GM19023 (cell line): ENCODE measurements around the gene PAWR.

Source experiments
- ATAC-seq: cut with Tn5 transposase; IDR thresholded peaks from one replicate; pipeline ENCODE4 v1.9.1; 2021; ENCODE audit warnings: mild to moderate bottlenecking, moderate library complexity; ENCODE audit not compliant: unreplicated experiment

Gene PAWR, protein sequence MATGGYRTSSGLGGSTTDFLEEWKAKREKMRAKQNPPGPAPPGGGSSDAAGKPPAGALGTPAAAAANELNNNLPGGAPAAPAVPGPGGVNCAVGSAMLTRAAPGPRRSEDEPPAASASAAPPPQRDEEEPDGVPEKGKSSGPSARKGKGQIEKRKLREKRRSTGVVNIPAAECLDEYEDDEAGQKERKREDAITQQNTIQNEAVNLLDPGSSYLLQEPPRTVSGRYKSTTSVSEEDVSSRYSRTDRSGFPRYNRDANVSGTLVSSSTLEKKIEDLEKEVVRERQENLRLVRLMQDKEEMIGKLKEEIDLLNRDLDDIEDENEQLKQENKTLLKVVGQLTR

GRCh38 chr12:79690638-79691510 is at the start of gene PAWR:
Gene PAWR (minus strand): TSS chr12:79690964. CDS start chr12:79690244, 720 bp downstream.
- peak; percentile 65 for ATAC-seq

GRCh38 chr12:79737875-79738718 is 47.3 kb upstream of the PAWR start:
- peak; percentile 93 for ATAC-seq

GRCh38 chr12:79732638-79733037 is 41.9 kb upstream of the PAWR start:
- no peak for ATAC-seq

DNA sequence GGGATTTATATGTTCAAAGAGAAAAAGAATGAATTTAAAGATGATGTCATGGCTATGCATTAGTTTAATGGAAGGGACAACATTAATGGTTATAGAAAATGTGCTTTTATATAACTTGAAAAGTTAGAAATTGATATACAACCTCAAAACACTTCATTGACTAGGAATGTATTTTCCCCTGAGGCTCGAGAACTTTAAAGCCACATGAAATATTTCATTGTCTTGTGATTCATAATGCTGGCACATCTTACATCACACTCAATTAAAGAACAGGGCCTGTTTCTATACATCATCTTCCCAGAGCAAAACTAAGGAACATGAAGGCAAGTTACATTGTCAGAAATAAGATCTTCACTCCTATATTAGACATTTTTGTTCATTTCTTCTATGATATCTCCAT is 35.2 kb upstream of the PAWR start:
- ATAC-seq = no peak

- no peak for ATAC-seq
These were observed 26.2 kb upstream of the PAWR start for GRCh38 chr12:79717006-79717405.

DNA sequence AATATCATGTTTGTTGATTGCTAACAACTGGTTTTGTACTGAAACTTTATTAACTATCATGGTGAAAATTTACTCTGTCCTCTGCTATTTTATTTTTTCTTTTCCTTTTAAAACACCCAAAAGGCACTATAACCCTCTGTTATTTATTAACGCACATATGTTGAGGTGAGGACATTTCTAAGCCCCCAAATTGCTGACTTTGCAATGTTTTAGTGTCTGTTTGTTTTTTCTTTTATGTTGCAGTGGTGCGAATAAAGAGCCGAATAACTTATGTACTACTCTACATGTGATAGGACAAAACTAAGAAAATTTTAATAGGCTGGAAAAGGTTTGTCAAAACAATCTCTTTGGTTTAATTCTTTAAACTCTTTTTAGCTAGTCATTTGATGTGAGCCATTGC is 24.5 kb upstream of the PAWR start:
- no peak for ATAC-seq

- ATAC-seq = no peak
These were observed 20.1 kb upstream of the PAWR start for GRCh38 chr12:79710707-79711483.

- ATAC-seq = no peak
These were observed 17.1 kb upstream of the PAWR start for GRCh38 chr12:79707830-79708229.

- no peak for ATAC-seq
These were observed 15.9 kb upstream of the PAWR start for GRCh38 chr12:79706676-79707075.

DNA sequence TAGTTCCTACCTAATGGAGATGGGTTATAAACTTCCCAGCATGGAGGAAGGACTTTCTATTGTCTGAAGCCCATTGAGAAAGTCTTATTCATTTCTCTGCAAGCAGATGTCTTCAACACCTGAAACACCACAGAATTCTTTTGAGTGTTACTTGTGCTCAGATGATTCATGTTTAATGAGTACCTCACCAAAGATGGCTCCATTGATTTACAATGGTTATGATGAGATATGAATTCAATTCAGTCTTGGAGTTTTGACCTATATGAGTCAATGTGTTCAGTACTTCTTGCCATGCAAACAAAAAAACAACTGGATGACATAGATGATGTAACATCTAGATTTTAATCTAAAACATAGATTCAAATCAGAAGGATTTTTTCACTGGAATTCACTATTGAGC is 15.4 kb upstream of the PAWR start:
- no peak for ATAC-seq

DNA sequence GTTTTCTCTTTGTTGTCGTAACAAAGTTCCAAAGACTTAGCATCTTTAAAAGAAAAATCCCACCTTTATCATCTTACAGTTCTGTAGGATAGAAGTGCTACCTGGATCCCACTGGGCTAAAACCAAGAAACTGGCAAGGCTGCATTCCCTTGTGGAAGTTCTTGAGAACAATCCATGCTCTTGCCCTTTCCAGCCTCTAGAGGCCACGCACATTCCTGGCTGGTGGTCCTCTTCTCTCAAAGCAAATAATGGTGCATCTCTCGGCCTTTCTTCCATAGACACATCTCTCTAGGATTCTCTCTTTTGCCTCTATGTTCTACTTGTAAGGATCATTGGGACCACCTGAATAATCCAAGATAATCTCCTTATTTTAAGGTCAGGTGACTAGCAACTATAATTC is 8.2 kb upstream of the PAWR start:
- no peak for ATAC-seq

DNA sequence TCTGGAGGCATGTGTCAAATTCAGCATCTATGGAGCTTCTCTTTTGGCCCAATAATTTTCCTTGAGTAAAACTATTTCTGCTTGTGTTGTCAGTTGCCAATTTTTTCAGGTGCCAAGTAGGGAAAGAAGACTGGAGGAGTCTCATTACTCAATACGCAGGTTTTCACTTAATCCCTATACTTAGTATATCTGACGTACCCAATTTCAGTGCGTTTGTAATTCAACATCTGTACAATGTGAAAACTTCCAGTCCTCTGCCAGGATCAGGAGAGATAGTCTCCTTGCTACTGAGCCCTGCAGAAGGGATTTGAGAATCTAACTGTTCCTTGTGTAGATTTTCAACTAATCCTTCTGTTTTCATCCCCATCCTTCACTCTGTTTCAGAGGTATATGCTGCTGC is 5.7 kb upstream of the PAWR start:
- no peak for ATAC-seq

DNA sequence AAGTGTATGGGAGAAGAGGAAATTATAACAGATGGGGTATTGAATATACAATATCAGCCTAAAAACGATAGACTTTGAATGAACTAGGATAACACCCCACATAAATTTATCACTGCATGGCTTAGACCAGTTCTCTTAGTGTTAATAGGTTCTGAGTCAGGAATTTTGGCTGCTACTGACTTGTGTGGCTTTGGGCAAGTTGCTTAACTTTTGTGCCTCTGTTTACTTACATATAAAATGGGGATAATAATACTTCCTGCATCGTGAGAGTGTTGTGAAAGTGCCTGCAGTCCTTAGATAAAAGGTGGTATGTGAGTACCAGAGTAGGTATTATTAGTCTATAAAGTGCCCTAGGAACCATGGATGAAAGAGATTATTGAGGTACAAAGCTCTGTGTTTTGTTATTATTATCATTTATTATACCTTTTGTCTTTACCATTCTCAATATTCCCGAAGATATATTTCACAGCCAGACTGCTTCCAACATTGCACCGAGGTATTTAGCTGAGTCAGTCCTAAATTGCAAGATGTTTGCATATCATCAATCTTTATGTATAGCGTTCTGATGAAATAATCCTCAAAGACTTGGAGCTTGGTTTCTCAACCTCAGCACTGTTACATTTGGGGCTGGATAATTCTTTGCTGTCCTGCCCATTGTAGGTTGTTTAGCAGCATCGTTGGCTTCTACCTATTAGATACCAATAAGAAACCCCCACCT is 2.3 kb upstream of the PAWR start:
- no peak for ATAC-seq

DNA sequence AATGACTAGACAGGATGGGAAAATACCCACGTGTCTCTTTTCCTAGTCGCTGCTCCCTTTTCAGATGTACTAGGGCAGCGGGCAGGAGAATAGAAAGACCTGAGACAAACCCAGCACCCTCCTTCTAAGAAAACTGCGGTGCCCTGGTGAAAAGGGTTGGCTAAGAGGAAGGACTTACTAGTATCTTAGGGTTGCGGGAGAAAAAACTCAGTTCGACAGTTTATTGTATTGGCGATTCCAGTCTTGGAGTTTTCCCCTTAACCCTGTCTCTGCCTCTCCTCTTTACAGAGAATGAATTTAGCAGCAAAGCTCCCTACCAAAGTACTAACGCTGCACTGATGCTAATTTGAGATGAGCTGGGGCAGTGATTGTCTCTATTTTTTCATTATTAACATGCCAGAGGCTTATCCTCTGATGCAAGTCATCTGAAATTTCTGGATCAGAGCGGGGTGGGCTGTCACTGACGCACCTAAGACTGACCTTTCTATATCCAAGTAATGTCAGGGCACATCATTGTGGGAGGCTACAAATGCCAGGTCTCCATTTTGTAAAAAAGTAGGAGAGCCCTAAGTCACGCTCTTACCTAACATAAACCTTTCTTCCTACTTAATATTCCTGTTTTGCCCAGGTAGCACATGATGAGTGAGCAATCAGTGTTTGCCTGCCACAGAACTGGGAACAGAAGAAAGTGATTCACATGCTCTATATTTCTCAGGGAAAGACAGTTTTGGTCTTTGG is 916 bp upstream of the PAWR start:
- ATAC-seq = no peak

DNA sequence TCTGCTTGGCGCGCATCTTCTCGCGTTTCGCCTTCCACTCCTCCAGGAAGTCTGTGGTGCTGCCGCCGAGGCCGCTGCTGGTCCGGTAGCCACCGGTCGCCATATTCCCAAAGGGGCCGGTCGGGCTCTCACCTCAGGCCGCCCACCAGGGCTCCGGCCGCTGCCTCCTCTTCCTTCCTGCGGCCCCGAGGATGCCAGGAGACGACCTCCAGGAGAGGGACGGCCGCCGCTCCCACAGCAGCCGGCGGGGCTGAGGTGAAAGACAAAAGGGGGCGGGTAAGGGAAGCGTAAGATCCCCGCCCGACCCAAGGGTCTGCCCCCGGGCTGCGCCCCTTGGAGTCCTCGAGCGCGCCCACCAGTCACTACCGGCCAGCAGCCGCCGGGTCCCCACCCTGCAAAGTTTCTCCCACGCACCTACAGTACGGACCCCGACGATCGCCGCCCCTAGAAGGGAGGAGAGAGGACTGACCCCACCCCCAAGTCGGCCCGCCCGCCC is 574 bp downstream of the PAWR start:
- ATAC-seq = peak; percentile 31

DNA sequence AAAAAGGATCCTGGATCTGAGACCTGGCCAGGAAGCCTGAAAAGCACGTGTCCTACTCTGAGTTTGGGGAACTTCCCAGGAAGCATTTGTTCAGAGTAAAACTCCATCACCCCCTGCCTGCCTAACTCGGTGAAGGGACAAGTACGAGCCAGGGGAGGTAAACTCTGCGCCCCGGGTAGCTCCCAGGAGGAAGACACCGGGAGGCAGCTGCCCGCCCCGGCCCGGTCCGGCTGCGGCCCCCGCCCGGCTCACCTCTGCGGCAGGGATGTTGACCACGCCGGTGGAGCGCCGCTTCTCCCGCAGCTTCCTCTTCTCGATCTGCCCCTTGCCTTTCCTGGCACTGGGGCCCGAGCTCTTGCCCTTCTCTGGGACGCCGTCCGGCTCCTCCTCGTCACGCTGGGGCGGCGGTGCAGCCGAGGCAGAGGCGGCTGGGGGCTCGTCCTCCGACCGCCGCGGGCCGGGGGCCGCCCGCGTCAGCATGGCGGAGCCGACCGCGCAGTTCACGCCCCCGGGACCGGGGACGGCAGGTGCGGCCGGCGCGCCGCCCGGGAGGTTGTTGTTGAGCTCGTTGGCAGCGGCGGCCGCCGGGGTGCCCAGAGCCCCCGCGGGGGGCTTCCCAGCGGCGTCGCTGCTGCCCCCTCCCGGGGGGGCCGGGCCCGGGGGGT is 1.2 kb downstream of the PAWR start:
- peak; percentile 26 for ATAC-seq

- ATAC-seq = no peak
These were observed 1.7 kb downstream of the PAWR start for GRCh38 chr12:79689061-79689476.

- ATAC-seq = no peak
These were observed 2.2 kb downstream of the PAWR start for GRCh38 chr12:79688376-79689060.
